ENCODE measurements around the gene TLE3. TPM values are rescaled to one million over a fixed set of nuclear protein-coding genes. Genes with fewer than 3 reads are reported as not detected.

The TLE3 gene
- total RNA-seq, 1 experiment from 2014 or later, result 98.2 TPM

GRCh38 chr15:70045045-70045444, 52.7 kb downstream of the TLE3 start:
- Histone ChIP-seq H3K79me1 (ENCODE audit: insufficient read depth, low read depth, low read length, poor library complexity, severe bottlenecking) (no peaks in the 10 kb centered on the region), H3T11ph (ENCODE audit: low read length) (no peak overlapping the region), H3K23me2 (ENCODE audit: insufficient read length, low read depth, low read length, poor library complexity, severe bottlenecking) (no peaks in the 10 kb centered on the region), H3K4me1 (ENCODE audit: insufficient read depth, low read length) (no peaks in the 10 kb centered on the region), H4K91ac (ENCODE audit: insufficient read length, low read depth, low read length) (no peak overlapping the region), H4K5ac (ENCODE audit: insufficient read length, low read depth, low read length) (no peak overlapping the region), H3K4ac (ENCODE audit: low read depth, low read length) (no peak overlapping the region), H3K23ac (ENCODE audit: insufficient read length, low read depth, low read length) (no peak overlapping the region), H3K18ac (ENCODE audit: insufficient read length, low read depth, low read length) (no peak overlapping the region), H3K79me2 (ENCODE audit: insufficient read depth, low read length) (no peaks in the 10 kb centered on the region), H3K9ac (ENCODE audit: extremely low read depth, insufficient read length, low read length) (no peak overlapping the region), H3K56ac (ENCODE audit: insufficient read length, low read depth, low read length) (no peak overlapping the region), H3K9me3 (ENCODE audit: control insufficient read depth, low read depth, low read length) (no peaks in the 10 kb centered on the region), H4K20me1 (ENCODE audit: control insufficient read depth, insufficient read depth, insufficient read length) (no peaks in the 10 kb centered on the region), H2BK120ac (ENCODE audit: low read depth, low read length, poor library complexity, severe bottlenecking) (no peak overlapping the region), H2BK15ac (ENCODE audit: low read depth, low read length) (no peak overlapping the region), H3K4me2 (ENCODE audit: insufficient read depth, insufficient read length, low read length) (no peak overlapping the region), H3K27ac (ENCODE audit: insufficient read length, low read depth, low read length) (no peak overlapping the region), H2AK5ac (ENCODE audit: insufficient read length, low read length) (no peak overlapping the region), H2AFZ (ENCODE audit: low read length) (no peak overlapping the region), H2BK12ac (ENCODE audit: insufficient read length, low read depth, low read length) (no peak overlapping the region), H4K8ac (replicated peaks; ENCODE audit: insufficient read length, low read depth, low read length) (no peak overlapping the region), H2BK5ac (ENCODE audit: insufficient read length, low read length) (no peak overlapping the region), H3K14ac (ENCODE audit: insufficient read depth, low read length) (no peak overlapping the region), H3K27me3 (ENCODE audit: insufficient read depth, low read length) (no peaks in the 10 kb centered on the region), H2BK20ac (ENCODE audit: low read depth, low read length, poor library complexity, severe bottlenecking) (no peak overlapping the region)
- Mint-ChIP-seq H3K36me3 (ENCODE audit: insufficient read depth in 1 of 3, low read depth in 3 of 3) (peaks cover 4 to 23% (median 11%) of the 10 kb centered on the region in 3 experiments; a peak in 6 of 7 replicates), H3K4me1 (peaks cover 12 to 19% of the 10 kb centered on the region in 2 experiments), H3K27ac (no peak overlapping the region), H3K9me3 (no peaks in the 10 kb centered on the region), H3K4me3 (no peak overlapping the region), H3K27me3 (ENCODE audit: low read depth) (no peaks in the 10 kb centered on the region)
- no peak for DNase-seq
- no peak for TF ChIP-seq CTCF (conservative IDR thresholded peaks at IDR 0.05)

Measured in H9 (cell line).